K562 (cell line): ENCODE measurements around the gene WNT3. TPM values are rescaled to one million over a fixed set of nuclear protein-coding genes. Genes with fewer than 3 reads are reported as not detected.
A peak's percentile ranks its signal among the peaks of the same experiment; 100 is the strongest.

Experiments
- ATAC-seq: fragments of 200-7000 bp; cut with Tn5 transposase; 3 replicates; pipeline ENCODE4 v1.9.1; 2020; ENCODE audit warnings: moderate library complexity
- BruUV-seq: library from RNA; stranded (reverse); fragments of 400-500 nt; replicated peaks from 2 replicates; lab custom pipeline; 2021; lab: Mats Ljungman, UMichigan
- CTCF ChIA-PET: fragments of 300-600 bp; formaldehyde crosslinking; extraction: SDS; loops from one replicate; lab custom pipeline; 2021; ENCODE audit warnings: low intra/inter-chr PET ratio; lab: Yijun Ruan, JAX
- POLR2A ChIA-PET: fragments of 300-600, 350-650 bp; sonication (Branson Sonifier 250); formaldehyde crosslinking; extraction: SDS; loops from one replicate; lab custom pipeline; 2021; ENCODE audit warnings: antibody characterized with exemption, inconsistent platforms; lab: Yijun Ruan, JAX
- DNase-seq, 4 experiments: peaks; one replicate each; pipeline versions ENCODE4 v3.0.0 to v3.0.0-alpha.2; 2011 to 2018; ENCODE audit warnings: low spot score in 3 of 4, mixed read lengths in 3 of 4; ENCODE audit errors: extremely low read depth in 1 of 4
- FAIRE-seq: peaks from 2 replicates; lab custom pipeline; 2011; peaks lifted over from hg19 to GRCh38; lab: Jason Lieb, UNC
- H2AFZ ChIP-seq: 2 replicates; pipeline ENCODE4 v1.6.0; 2011; ENCODE audit warnings: low read depth, low read length, control low read depth, inconsistent platforms
- H3K27ac ChIP-seq: fragments of 200-600 bp; 3 replicates; pipeline ENCODE4 v1.8.0; 2011; ENCODE audit warnings: low read depth, mild to moderate bottlenecking, control low read depth, inconsistent platforms, low read length, moderate library complexity, mixed read lengths; ENCODE audit errors: extremely low read depth
- H3K27me3 ChIP-seq, 2 experiments: fragments of 300-600 bp in 1 of 2; 2 replicates in 1 of 2; 3 replicates in 1 of 2; pipeline versions ENCODE4 v1.6.0 to v1.8.0; 2011; ENCODE audit warnings: inconsistent platforms in 2 of 2, low read length in 2 of 2, mild to moderate bottlenecking in 1 of 2, mixed read lengths in 1 of 2, moderate library complexity in 1 of 2; ENCODE audit not compliant: control insufficient read depth in 2 of 2, insufficient read depth in 2 of 2
- H3K36me3 ChIP-seq: fragments of 300-600 bp; 3 replicates; pipeline ENCODE4 v1.8.0; 2011; ENCODE audit warnings: mild to moderate bottlenecking, low read length, inconsistent platforms; ENCODE audit not compliant: control insufficient read depth, insufficient read depth
- H3K4me1 ChIP-seq, 2 experiments: fragments of 200-600 bp in 1 of 2; replicated peaks in 1 of 2; 2 replicates in 1 of 2; 3 replicates in 1 of 2; pipeline versions ENCODE4 v1.5.1 to v1.8.0; 2011; ENCODE audit warnings: inconsistent platforms in 2 of 2, low read length in 2 of 2, mild to moderate bottlenecking in 1 of 2, mixed read lengths in 1 of 2, moderate library complexity in 1 of 2; ENCODE audit not compliant: control insufficient read depth in 2 of 2, insufficient read depth in 2 of 2
- H3K4me2 ChIP-seq: 2 replicates; pipeline ENCODE4 v1.6.1; 2011; ENCODE audit warnings: low read length, control low read depth, inconsistent platforms, mixed read lengths; ENCODE audit not compliant: insufficient read depth
- H3K4me3 ChIP-seq: fragments of 200-600 bp; sonication (generic), shearing (Covaris generic); 2 replicates; pipeline ENCODE4 v1.5.1; 2016; ENCODE audit warnings: control low read depth, inconsistent platforms
- H3K79me2 ChIP-seq: fragments of 200-600 bp; 3 replicates; pipeline ENCODE4 v1.8.0; 2011; ENCODE audit warnings: low read length, inconsistent platforms; ENCODE audit not compliant: control insufficient read depth, insufficient read depth
- H3K9ac ChIP-seq, 2 experiments: 2 replicates each; pipeline versions ENCODE4 v1.6.0 to v1.6.1; 2011; ENCODE audit warnings: low read depth in 2 of 2, low read length in 2 of 2, control low read depth in 1 of 2, inconsistent platforms in 1 of 2, mild to moderate bottlenecking in 1 of 2, mixed read lengths in 1 of 2; ENCODE audit not compliant: insufficient read depth in 1 of 2
- H3K9me1 ChIP-seq: one replicate; pipeline ENCODE4 v1.6.0; 2011; ENCODE audit warnings: inconsistent platforms, mild to moderate bottlenecking, low read length, moderate library complexity; ENCODE audit not compliant: control insufficient read depth, insufficient read depth
- H3K9me3 ChIP-seq: replicated peaks from 2 replicates; pipeline ENCODE4 v1.5.1; 2011; ENCODE audit warnings: low read depth, low read length, inconsistent platforms; ENCODE audit not compliant: control insufficient read depth, insufficient read depth
- H4K20me1 ChIP-seq: replicated peaks from 2 replicates; pipeline ENCODE4 v1.6.1; 2011; ENCODE audit warnings: low read length, inconsistent platforms, mixed read lengths; ENCODE audit not compliant: control insufficient read depth, insufficient read depth
- ETV6 ChIP-seq, 3 experiments: fragments of 150-350 bp in 1 of 3; sonication (generic) in 1 of 3; formaldehyde crosslinking in 1 of 3; IDR thresholded peaks; 2 replicates each; pipeline versions ENCODE4 v1.6.1 to v1.8.0; 2014 to 2022; ENCODE audit warnings: borderline replicate concordance in 2 of 3, low read depth in 2 of 3, antibody characterized with exemption in 1 of 3, low read length in 1 of 3, mild to moderate bottlenecking in 1 of 3, missing genetic modification reagents in 1 of 3
- HMBOX1 ChIP-seq: sonication (generic); IDR thresholded peaks from 2 replicates; pipeline ENCODE4 v1.6.1; 2016
- KDM5B ChIP-seq: fragments of 200-600 bp; sonication (generic); IDR thresholded peaks from 2 replicates; pipeline ENCODE4 v1.6.1; 2012; ENCODE audit warnings: low read depth, mild to moderate bottlenecking, moderate library complexity, low read length, control low read depth, inconsistent platforms; ENCODE audit not compliant: insufficient replicate concordance
- SMARCA5 ChIP-seq: fragments of 450-650 bp; IDR thresholded peaks from 2 replicates; pipeline ENCODE4 v1.6.1; 2016
- ZNF239 ChIP-seq: fragments of 250-450 bp; sonication (Bioruptor Pico); IDR thresholded peaks from 2 replicates; pipeline ENCODE4 v1.4.0; 2020; ENCODE audit warnings: mild to moderate bottlenecking
- WGBS: fragments of 100-300 bp; shearing (Covaris generic); methylation state at CpG from one replicate; pipeline ENCODE4 v1.1.6; 2016; ENCODE audit warnings: low coverage, mixed read lengths; ENCODE audit not compliant: insufficient coverage; ENCODE audit errors: missing lambda C conversion rate; 5-methylcytosine and 5-hydroxymethylcytosine counted together
- in situ Hi-C: fragments of 300-500 bp; cut with MboI; formaldehyde crosslinking; loops from 4 replicates; pipeline ENCODE4 v1.15.0; 2018; ENCODE audit warnings: inconsistent platforms, mixed read lengths
- intact Hi-C: fragments of 100-400 bp; cut with micrococcal nuclease; formaldehyde crosslinking; loops from 2 replicates; pipeline ENCODE4 v1.14.2; 2022
- polyA plus RNA-seq, 8 experiments: library from polyadenylated mRNA; depleted of rRNA in 4 of 8; stranded (reverse) in 5 of 8; unstranded in 3 of 8; fragments of >200 nt; fragmentation: Nextera tagmentation in 2 of 8; fragmentation: Illumina TruSeq in 1 of 8; extraction: Ambion mirVana in 2 of 8; extraction: Trizol in 1 of 8; gene quantifications; 2 replicates each; pipeline versions ENCODE4 v1.2.1 to v1.2.3, GENCODE V29; 2011 to 2014; ENCODE audit warnings: inconsistent platforms in 1 of 8, missing spikeins in 1 of 8
- total RNA-seq, 7 experiments: library from RNA; depleted of rRNA in 6 of 7; stranded (reverse); fragments of >200 nt in 6 of 7; fragmentation: Illumina TruSeq in 2 of 7; extraction: Trizol in 2 of 7; gene quantifications; 2 replicates each; pipeline versions ENCODE4 v1.2.1 to v1.2.3, GENCODE V29; 2011 to 2021; ENCODE audit warnings: low replicate concordance in 1 of 7

Gene WNT3
- total and polyA plus RNA-seq, 9 of the 15 experiments (the other 6 are each of a cell fraction or from before 2014, with no cell fraction given): 1.5 to 6.1 (median 3.3) TPM

- Histone ChIP-seq H3K9me1 (no peaks in the 10 kb centered on the region), H2AFZ (no peak overlapping the region), H3K27me3 (no peaks in the 10 kb centered on the region), H3K9me3 (no peaks in the 10 kb centered on the region)
- FAIRE-seq: no peak
- POLR2A ChIA-PET: interaction anchor here (0.5 to 0.6 kb wide), 2 partner anchors 14 to 75 kb away, joined by 3 to 4 read pairs; no protein-coding TSS in a partner anchor
- CTCF ChIA-PET: no interaction called here
- TF ChIP-seq ETV6 (IDR thresholded peaks at IDR 0.05; ENCODE audit: borderline replicate concordance in 1 of 2, low read depth in 2 of 2, low read length in 1 of 2): no peak
- no peak for TF ChIP-seq ETV6 (CRISPR knock-in tag; IDR thresholded peaks at IDR 0.05; ENCODE audit: borderline replicate concordance)
- TF ChIP-seq SMARCA5: no peak
- TF ChIP-seq KDM5B: no peak
- peak; percentile 41; the same call in 1 of the 2 replicates for TF ChIP-seq ZNF239 (CRISPR knock-in tag)
- 0 out of 2 replicates have a peak, but pooled peaks have one; percentile 32 for TF ChIP-seq HMBOX1
- TF ChIP-seq, all 486 proteins: peak for 2
- H3K4me1 ChIP-seq: no peaks in the 10 kb centered on the region
- ATAC-seq: no peak
- H3K27ac ChIP-seq: no peak overlapping the region
- in situ Hi-C loops: no loop called here
- no peak for DNase-seq
- 56% methylated on average over 7 of the region's 7 CpGs for WGBS
- no peak overlapping the region for H3K4me2 ChIP-seq
- H3K4me3 ChIP-seq: no peak overlapping the region
- intact Hi-C loops: no loop called here
- H3K9ac ChIP-seq: no peak overlapping the region
- H3K36me3 ChIP-seq: peaks cover 12% of the 10 kb centered on the region
- H3K79me2 ChIP-seq: no peaks in the 10 kb centered on the region
- no peaks in the 10 kb centered on the region for H4K20me1 ChIP-seq
- BruUV-seq: no TSS peak
Observed at GRCh38 chr17:46722662-46723285, 95.7 kb downstream of the WNT3 start.
